HG03378 (cell line): ENCODE data around the gene HTRA3.

ENCODE experiments used
- ATAC-seq: cut with Tn5 transposase; IDR thresholded peaks from one replicate; pipeline ENCODE4 v1.9.1; 2021; ENCODE audit warnings: mild to moderate bottlenecking, moderate library complexity; ENCODE audit not compliant: unreplicated experiment

The HTRA3 gene

DNA sequence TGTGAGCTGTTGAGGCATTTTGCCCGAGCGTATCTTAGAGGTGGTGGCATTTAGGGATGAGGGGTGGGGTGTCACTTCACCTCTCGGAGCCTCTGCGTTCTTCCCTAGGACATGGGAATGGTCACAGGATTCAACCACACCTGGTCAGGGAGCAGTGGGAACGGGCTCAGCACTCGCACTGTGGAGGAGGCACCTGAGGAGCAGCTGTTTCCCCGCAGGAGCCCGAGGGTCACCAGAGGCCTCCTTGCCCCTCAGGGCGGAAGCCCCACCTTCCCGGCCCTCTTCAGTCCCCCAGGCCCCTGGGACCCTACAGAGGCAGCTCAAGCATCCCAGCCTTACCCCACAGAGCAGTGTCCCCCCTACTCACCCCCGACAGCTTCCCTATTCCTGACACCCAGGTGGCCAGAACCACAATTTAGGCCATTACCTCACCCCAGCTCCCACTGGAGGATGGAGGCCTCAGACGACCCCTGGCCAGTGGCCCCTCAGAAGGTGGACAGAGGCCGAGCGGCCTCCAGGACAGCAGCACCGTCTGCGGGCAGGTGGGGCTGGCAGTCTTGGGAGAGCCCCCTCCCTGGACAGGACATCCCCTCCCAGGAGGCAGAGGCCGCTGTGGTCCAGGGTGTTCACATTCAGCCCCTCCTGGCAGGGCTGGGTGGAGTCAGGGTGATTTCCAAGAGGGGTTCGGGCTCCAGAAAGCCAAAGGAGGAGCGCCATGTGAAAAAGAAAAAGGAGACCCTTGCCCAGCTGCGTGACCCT is 4.2 kb upstream of the HTRA3 start:
- no peak for ATAC-seq

DNA sequence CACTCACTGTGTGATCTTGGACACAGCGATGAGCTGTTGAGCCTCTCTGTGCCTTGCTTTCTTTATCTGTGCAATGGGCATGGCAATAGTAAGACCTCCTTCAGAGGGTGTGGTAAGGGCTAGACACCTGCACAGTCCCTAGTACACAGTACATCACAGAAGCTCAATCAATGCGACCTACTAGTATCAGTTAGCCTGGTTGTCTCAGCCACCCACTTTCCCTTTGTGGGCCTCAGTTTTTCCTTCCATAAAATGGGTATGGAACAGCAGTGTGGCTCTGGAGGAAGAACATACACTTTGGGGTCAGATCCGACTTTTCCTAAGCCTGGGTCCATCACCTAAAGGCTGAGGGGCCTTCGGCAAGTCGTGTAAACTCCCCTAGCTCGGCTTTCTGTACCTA is 3.5 kb upstream of the HTRA3 start:
- ATAC-seq: no peak

DNA sequence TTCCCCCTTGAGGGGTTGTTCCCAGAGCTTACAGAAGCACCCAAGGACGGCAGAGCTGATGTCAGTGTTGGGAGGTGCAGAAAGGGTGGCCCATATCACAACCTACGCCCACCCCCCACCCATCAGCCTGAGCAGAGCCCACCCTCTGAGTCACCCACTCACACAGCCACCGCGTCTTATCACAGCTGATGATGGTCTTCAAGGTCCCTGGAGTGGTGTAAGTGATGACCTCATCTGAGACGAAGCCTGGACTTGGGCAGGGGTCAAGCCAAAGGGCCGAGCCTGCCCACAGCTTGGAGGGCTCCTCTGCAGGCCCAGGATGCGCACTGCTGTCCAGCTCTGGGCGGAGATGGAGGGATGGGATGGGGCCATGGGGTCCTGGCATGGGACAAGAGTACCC is 3.0 kb upstream of the HTRA3 start:
- no peak for ATAC-seq

DNA sequence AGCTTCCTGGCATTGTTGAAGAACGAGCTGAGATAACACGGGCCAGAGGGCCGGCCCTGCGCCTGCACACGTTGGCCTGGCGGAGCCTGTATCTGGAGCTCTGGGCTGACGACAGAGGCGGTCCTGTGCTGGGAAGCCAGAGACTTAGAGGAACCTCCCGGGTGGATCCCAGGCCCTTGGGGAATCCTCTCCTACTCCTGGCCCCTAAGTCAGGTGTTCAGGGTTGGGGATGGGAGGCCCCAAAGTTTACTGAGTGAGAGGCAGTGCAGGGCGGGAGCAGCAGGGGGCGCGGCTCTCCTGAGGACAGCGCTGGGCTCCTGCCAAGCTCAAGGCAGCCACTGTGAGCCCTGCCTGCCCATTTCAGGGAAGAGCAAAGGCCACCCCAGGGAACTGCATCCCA is 2.5 kb upstream of the HTRA3 start:
- no peak for ATAC-seq

DNA sequence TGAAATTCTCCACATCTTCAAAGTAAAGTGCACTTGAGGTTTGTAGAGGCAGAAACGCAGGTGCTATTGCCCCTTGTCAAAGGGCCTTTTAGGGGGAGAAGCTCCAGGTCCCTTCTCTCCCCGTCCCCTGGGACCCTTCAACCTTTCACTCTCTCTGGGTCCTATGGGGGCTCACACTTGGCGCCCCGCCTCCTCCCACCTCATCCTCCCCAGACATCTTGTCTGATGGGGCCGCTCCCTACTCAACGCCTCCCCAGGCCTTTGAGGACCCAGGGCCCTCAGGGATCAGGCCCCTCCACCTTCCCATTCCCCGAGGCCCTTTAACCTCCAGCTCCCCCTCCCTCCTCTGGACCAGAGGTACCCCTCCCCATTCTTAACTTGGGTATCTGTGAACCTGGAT is 1.3 kb upstream of the HTRA3 start:
- ATAC-seq: no peak

DNA sequence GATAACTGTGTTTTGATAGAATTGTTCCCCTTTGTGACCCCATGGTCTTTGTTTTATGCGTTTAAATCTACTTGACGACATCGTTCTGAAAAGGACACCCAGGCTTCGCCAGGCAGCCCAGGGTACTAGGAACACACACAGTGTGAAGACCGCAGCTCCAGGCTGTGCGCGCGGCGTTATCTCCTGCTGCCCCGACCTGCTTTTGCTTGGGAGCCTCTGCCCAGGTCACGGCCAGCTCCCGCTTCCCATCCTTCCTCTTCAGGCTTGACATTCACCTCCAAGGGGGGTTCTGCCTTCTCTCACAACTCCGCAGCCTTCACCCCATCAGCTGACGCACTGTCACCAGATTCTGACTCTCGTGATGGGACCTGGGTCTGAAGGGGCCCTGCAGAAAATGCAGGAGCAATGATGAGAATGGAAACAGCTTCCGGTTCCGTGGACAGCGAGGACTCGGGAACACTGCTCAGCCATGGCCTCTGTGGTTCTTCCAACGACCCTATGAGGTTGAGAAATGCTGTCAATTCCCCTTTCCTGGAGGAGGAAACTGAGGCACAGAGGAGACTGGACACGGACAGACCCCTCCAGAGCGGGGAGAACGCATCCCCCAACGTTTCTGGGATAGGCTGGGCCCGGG is 536 bp upstream of the HTRA3 start:
- no peak for ATAC-seq

DNA sequence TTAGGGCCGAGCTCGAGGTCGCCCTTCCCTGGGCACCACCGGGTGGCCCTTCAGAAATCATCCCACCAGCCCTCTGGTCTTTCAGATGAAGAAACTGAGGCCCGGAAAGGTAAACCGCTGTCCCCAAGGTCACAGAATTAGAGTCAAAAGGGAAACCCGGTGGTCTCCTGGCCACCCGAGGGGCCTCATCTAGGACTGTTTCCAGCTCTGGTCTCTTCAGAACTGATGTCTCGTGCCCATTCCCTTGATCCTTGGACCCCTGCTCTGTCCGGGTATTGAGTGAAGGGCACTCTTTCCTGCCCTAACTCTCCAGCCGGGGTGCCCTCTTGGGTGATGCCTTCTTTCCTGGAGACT is 841 bp downstream of the HTRA3 start:
- no peak for ATAC-seq

DNA sequence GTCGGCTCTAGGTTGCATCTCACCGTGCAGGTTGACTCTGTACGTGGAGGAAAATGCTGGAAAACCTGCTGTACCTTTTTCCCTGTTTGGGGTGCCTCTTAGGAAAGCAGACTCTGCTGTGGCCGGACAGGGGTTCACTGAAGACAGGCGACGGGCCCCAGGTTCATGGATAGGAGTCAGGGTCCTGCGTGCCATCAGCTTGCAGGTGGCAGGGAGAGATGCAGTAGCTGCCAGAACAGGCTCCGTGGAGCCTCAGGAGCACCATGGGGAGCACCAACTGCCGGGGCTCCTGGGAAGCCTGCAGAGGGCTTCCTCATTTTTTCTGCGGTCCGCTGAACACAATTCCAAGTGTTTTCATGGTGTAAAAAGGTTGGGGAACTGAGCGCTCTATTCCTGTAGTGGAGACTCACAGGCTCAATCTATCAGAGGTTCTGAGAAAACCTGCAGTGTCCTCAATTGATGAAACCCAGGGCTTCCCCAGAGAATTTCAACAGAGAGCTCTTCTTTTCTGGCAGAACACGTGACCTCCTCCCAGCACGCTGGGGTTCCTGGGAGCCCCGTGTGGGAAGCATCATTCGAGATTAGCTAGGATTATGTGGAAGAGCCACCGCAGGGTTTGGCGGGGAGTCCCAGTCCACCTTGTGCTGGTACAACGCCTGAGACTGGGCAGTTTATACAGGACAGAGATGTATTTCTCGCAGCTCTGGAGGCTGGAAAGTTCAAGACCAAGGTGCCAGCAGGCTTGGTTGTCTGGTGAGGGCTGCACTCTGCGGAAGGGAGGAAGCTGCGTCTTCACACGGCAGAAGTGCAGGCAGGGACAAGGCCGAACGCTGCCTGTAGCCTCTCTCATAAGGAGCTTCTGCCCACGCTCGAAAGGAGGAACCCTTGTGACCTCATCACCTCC is 1.6 kb downstream of the HTRA3 start:
- ATAC-seq: no peak

DNA sequence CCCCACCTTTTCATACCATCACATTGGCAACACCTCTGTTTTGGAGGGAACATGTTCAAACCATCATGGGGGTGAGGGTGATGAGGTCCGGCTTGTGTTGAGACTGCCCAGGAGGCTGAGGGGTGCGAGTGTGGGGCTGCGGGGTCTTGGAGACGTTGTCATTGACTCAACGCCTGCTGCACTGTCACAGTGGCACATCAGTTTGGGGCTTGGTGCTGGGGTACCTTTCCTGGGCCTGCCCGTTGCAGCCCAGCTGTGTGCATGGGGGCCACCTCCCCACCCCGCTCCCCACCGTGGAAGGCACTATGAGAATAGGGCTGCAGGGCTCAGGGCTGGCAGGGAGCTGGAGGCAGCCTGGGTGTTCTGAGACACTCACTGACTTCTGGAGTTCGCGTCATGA is 2.3 kb downstream of the HTRA3 start:
- no peak for ATAC-seq

DNA sequence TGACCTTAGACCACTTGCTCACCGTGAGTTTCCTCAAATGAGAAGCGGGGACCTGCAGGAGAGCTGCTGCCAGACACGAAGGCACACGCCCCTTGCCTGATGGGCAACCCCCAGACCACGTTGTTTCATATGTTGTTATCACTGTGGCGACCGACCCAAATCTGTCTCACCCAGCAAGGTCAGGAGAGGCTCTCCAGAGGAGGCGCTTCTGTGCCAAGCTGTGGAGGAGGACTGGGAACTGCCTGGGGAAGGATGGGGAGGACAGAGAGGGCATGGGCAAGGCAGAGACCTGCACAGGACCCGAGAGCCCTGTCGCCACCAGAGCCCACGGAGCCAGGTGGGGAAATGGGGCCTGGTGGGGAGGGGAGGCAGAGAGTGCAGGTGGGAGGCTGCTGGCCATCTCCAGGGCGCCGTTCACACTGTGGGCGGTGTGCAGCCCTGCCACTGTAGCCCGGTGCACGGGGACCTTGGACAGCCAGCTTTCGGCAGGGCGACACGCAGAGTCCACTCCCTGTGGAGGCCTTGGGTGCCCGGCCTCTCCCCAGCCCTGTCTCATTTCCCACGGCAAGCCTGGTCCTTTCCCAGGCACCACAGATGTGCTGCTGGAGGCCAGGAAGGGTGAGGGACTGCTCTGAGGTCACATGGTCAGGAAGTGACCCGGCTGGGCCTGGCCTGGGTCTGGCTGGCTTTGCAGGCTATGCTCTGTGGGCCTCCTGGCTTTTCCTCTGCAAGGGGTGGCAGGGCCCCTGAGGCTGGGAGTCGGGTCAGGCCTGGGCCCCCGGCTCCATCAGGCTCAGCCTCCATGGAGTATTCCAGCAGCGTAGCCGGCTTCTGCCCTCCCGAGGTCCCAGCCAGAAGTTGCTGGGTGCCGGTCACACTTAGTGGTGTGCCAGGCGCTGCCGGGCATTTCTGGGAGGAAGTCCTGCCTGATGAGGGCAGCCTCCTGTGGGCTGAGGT is 3.2 kb downstream of the HTRA3 start:
- ATAC-seq: no peak

DNA sequence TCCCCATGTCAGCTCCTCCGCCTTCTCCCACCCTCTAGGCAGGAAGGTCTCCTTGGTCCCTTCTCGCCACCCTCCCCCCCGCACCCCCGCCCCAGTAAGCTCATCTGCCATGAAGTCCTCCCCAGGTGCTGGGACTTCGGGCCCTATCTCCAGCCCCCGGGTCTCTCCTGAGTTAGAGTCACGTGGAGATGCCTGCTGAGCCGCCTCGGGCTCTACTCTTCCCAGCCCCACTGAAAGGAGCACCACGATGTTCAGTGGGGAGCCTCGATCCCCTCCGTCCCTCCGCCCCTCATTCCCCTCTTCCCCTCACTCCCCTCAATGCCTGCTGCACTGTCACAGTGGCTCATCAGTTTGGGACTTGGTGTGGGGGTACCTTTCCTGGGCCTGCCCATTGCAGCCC is 3.9 kb downstream of the HTRA3 start:
- ATAC-seq: no peak

DNA sequence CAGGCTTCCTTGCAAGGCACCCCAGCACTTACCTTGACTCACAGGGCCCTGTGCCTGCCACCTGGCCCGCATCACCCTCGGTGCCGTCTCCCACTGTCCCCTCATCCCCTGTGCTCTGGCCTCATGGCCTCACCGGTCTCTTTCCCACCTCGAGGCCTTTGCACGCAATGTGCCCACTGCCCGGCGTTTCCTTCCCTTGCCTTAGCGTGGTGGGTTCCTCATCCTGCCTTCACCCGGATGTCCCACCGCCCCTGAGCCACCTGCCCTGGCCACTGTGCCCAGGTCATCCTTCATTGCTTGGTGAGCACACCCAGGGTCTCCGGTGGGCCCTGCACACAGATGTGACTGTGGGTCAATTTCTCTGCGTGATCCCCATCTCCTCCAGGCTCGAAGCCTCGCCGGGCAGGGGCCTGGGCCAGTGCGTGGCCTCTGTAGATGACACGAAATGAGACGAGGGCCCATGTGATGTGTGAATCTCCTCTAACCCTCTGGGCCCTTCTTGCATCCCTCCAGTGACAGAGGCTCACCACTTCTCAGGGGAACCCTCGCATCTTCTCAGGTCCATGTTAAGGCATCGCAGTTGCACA is 4.6 kb downstream of the HTRA3 start:
- ATAC-seq: no peak

DNA sequence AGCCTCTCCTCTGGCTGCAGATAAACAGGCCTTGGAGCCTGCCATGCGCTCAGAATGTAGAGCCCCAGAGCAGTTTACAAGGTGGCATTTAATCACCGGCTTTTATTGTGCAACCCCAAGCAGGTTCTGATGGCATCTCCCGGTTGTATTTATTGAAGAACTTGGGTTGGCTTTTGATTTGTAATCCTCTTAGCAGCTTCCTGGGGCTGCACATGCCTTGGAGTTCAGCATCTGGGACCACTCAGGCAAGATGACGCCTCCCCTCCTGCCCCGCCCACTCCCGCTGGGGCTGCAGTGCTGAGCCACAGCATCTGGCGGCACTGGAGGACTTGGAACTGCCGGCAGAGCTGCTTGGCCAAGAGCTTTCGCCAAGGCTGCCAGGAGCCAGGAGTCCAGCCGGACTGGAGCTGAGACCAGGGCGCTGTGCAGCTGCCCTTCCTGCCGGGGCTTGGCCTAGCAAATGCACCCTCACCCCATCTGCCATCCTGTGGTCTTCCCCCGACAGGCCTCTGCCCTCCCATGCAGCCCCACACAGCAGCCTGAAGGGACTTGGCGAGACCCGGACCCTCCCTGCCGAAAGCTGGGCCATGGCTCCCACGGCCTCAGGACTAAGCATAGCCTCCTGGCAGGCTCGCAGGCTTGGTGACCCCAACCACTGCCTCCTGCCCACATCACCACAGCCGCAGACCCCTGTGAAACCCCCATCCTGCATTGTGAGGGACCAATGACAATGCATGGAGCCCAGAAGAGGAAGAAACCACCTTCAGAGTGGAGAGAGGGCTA is 5.4 kb downstream of the HTRA3 start:
- no peak for ATAC-seq

DNA sequence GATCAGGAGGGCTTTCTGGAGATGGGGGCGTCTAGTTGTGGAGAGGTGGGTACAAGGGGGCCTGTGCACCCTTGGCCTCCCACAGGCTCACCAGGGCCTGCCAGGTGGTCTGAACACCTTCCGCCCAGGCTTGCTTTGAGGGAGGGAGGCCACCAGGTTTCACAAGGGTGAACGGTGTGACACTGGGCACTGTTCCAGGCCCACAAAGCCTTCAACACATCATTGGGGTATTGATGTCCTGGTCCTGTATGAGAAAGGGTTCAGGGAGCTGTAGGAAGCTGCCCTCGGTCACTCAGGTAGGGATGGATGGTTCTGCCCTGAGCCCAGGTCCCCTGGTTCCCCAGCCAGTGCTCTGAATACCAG is 6.0 kb downstream of the HTRA3 start:
- ATAC-seq: no peak

DNA sequence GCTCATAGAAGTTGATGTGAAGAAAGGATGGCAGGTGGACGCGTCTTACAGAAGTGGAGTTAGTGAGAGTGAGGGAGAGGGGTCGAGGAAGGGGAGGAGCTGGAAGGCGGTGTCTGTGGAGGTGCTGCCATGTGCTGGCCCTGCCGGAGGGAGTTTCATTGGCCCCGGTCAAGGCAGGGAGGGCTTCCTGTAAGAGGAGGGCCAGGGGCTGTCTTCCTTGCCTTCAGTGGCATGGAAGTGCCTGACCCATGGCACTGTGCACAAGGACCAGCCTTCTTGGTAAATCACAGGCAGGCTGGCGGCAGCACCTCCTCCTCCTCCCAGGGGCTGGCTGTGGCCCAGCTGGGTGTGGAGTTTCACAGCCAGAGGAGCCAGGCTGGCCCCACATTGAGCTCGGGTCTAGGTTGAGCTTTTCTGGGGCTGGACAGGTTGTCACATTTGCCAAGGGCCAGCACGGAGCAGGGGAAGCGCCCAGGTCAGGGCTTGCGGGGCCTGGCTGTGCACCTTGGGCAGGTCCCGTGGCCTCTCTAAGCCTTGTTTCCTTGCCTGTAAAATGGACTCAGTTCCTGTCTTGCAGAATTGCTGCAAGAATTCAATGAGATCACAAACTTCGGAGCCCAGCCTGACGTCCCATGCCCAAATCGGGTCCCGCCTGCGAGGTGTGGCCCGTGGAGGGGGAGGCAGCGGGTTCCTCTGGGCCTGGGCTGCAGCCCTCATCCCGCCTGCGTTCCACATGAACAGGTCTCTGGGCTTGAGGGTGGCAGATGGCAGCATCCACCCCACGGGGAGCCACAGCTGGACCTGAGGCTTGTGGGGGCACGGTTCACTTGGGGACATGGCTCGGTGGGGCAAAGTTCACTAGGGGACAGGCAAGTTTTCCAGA is 7.0 kb downstream of the HTRA3 start:
- ATAC-seq: no peak

DNA sequence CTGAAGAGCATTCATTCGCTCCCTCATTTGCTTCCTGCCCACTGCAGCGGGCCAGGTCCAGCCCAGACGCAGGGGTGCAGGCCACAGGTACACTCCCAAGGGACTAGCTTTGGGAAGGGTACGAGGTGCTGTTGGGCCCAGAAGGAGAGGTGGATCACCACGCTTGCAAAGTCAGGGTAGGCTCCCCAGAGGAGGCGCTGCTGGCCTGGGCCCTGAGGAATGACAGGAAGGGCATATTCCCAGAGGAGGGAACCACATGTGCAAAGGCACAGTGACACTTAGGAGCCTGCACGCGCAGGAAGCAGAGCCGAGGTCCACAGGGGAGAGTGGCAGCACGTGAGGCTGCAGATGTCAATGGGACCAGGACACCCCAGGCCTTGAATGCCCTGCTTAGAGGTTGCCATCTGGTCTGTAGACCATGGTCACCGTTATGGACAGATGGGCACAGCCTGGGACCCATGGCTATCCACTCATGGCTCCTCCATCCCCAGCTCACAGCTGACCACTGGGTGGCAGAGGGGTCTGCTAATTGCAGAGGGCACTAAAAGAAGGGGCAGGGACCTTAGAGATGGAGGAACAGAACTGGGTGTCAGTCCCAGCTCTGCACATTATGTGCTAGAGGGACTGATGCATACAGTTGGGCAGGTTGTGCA is 7.9 kb downstream of the HTRA3 start:
- no peak for ATAC-seq

DNA sequence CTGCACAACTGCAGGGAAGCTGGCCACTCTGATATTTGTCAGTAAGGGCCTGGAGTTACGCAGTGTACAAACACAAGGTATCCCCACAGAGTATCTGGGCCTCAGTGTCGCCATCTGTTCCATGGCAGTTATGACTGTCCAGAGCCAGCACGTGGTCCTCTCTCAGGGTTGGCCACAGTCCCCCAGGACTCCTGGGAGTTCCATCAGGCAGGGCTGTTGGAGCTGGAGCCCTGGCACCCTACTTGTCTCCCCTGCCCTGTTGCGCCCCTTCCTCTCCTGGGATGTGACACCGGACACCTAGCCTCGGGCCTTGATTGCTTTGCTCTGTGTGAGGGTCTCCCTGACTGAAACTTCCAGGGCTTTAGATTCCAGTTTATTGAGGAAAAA is 8.4 kb downstream of the HTRA3 start:
- no peak for ATAC-seq
